ENCODE results near the gene TAMALIN.
A peak's percentile ranks its signal among the peaks of the same experiment; 100 is the strongest.

Gene TAMALIN

DNA sequence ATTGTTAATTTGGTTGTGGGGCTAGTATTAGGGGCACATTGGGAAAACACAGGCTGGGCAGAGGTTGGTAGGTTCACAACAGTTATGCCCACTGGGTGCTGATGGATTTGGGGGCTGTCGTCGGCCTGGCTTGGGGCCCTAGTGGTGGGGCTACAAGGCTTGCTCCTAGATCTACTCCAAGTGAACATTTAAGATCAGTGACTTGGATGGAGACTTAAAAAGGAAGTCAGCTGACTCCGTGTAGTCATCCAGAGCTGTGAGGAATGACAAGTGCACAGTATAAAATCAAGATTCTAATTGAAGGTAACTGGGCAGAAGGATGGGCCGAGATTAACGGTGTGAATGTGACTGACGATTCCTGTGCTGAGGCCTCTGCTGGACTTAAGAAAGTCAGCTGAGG is 31.7 kb downstream of the TAMALIN start:
- Histone ChIP-seq H3K36me3 (replicated peaks; ENCODE audit: insufficient read depth, low read length) (no peaks in the 10 kb centered on the region), H3F3A (ENCODE audit: insufficient read depth, low read length) (peaks cover 25% of the 10 kb centered on the region), H3K9me3 (replicated peaks; ENCODE audit: insufficient read depth, low read length) (no peaks in the 10 kb centered on the region), H2AFZ (ENCODE audit: low read length) (no peak overlapping the region), H3K9ac (ENCODE audit: low read length) (no peak overlapping the region), H3K4me2 (ENCODE audit: low read depth, low read length) (no peak overlapping the region), H3K9me2 (replicated peaks; ENCODE audit: insufficient read depth, low read length) (no peaks in the 10 kb centered on the region), H4K20me1 (ENCODE audit: insufficient read depth, low read length) (no peaks in the 10 kb centered on the region), H3K4me1 (ENCODE audit: low read length) (peaks cover 11% of the 10 kb centered on the region), H3K79me2 (ENCODE audit: low read length) (no peaks in the 10 kb centered on the region), H3K27me3 (replicated peaks; ENCODE audit: insufficient read depth, low read length) (peaks cover 13% of the 10 kb centered on the region; the same call in 1 of the 2 replicates), H3K4me3 (ENCODE audit: low read length) (no peak overlapping the region), H3K27ac (ENCODE audit: low read length) (no peak overlapping the region)
- TF ChIP-seq EZH2 (optimal IDR thresholded peaks at IDR 0.05; ENCODE audit: low read depth, low read length) (no peak), EZH2phosphoT487 (IDR thresholded peaks at IDR 0.05; ENCODE audit: low read length) (no peak)
- TF ChIP-seq, protein P1, sequence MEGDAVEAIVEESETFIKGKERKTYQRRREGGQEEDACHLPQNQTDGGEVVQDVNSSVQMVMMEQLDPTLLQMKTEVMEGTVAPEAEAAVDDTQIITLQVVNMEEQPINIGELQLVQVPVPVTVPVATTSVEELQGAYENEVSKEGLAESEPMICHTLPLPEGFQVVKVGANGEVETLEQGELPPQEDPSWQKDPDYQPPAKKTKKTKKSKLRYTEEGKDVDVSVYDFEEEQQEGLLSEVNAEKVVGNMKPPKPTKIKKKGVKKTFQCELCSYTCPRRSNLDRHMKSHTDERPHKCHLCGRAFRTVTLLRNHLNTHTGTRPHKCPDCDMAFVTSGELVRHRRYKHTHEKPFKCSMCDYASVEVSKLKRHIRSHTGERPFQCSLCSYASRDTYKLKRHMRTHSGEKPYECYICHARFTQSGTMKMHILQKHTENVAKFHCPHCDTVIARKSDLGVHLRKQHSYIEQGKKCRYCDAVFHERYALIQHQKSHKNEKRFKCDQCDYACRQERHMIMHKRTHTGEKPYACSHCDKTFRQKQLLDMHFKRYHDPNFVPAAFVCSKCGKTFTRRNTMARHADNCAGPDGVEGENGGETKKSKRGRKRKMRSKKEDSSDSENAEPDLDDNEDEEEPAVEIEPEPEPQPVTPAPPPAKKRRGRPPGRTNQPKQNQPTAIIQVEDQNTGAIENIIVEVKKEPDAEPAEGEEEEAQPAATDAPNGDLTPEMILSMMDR (IDR thresholded peaks at IDR 0.05; ENCODE audit: low read length), result no peak
- DNase-seq, result no peak

GRCh38 chr12:52041035-52041434 is 34.3 kb downstream of the TAMALIN start:
- H3K4me1 ChIP-seq (ENCODE audit: low read length), result peaks cover 7% of the 10 kb centered on the region
- H3K9me2 ChIP-seq (replicated peaks; ENCODE audit: insufficient read depth, low read length), result no peaks in the 10 kb centered on the region
- no peaks in the 10 kb centered on the region for H3K9me3 ChIP-seq (replicated peaks; ENCODE audit: insufficient read depth, low read length)
- H3K4me3 ChIP-seq (ENCODE audit: low read length), result no peak overlapping the region
- H3K27ac ChIP-seq (ENCODE audit: low read length), result no peak overlapping the region
- H3K79me2 ChIP-seq (ENCODE audit: low read length), result no peaks in the 10 kb centered on the region
- no peak overlapping the region for H3K9ac ChIP-seq (ENCODE audit: low read length)
- TF ChIP-seq EZH2 (optimal IDR thresholded peaks at IDR 0.05; ENCODE audit: low read depth, low read length) (no peak), EZH2phosphoT487 (IDR thresholded peaks at IDR 0.05; ENCODE audit: low read length) (no peak)
- TF ChIP-seq, protein P1 (IDR thresholded peaks at IDR 0.05; ENCODE audit: low read length), result no peak
- H3K4me2 ChIP-seq (ENCODE audit: low read depth, low read length), result no peak overlapping the region
- H3F3A ChIP-seq (ENCODE audit: insufficient read depth, low read length), result peaks cover 13% of the 10 kb centered on the region
- no peaks in the 10 kb centered on the region for H3K36me3 ChIP-seq (replicated peaks; ENCODE audit: insufficient read depth, low read length)
- no peak for DNase-seq
- H4K20me1 ChIP-seq (ENCODE audit: insufficient read depth, low read length), result no peaks in the 10 kb centered on the region
- H3K27me3 ChIP-seq (replicated peaks; ENCODE audit: insufficient read depth, low read length), result no peaks in the 10 kb centered on the region
- H2AFZ ChIP-seq (ENCODE audit: low read length), result no peak overlapping the region

DNA sequence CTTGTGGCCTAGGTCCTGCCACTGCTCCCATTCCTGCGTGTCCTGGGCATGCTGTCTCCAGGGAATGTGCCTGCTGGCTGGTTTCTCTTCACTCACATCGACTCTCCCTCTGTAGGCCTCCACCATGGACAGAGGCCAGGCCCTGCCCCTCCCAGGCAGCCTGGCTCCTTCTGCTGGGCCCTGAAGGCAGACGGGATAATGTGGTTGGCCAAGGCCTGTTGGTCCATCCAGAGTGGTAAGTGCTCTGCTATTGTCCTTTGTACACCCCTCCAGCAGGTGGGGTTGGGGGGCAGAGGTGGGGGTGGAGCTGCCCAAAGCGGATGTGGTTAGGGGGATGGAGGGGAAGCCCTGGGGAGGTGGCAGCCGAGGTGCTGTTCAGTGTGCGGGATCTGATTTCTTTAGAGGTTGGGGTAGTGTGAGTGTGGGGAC is 35.0 kb downstream of the TAMALIN start:
- Histone ChIP-seq H3K9ac (ENCODE audit: low read length) (no peak overlapping the region), H3K79me2 (ENCODE audit: low read length) (no peaks in the 10 kb centered on the region), H3K27ac (ENCODE audit: low read length) (no peak overlapping the region), H3K27me3 (replicated peaks; ENCODE audit: insufficient read depth, low read length) (no peaks in the 10 kb centered on the region), H3K4me2 (ENCODE audit: low read depth, low read length) (no peak overlapping the region), H3K9me2 (replicated peaks; ENCODE audit: insufficient read depth, low read length) (no peaks in the 10 kb centered on the region), H3K4me3 (ENCODE audit: low read length) (no peak overlapping the region), H3F3A (ENCODE audit: insufficient read depth, low read length) (peaks cover 7% of the 10 kb centered on the region; the same call in 1 of the 2 replicates), H2AFZ (ENCODE audit: low read length) (no peak overlapping the region), H3K4me1 (ENCODE audit: low read length) (no peaks in the 10 kb centered on the region), H3K9me3 (replicated peaks; ENCODE audit: insufficient read depth, low read length) (no peaks in the 10 kb centered on the region), H3K36me3 (replicated peaks; ENCODE audit: insufficient read depth, low read length) (no peaks in the 10 kb centered on the region), H4K20me1 (ENCODE audit: insufficient read depth, low read length) (no peaks in the 10 kb centered on the region)
- peak; percentile 1 for DNase-seq
- TF ChIP-seq EZH2phosphoT487 (IDR thresholded peaks at IDR 0.05; ENCODE audit: low read length) (no peak), EZH2 (optimal IDR thresholded peaks at IDR 0.05; ENCODE audit: low read depth, low read length) (no peak)
- TF ChIP-seq, protein P1 (IDR thresholded peaks at IDR 0.05; ENCODE audit: low read length), result no peak

All from MM.1S (cell line).